ENCODE results near the gene SGCB.

SGCB gene

GRCh38 chr4:52035190-52035589 lies 2.9 kb downstream of the SGCB start:
- no peak for DNase-seq
- in situ Hi-C loops (cut with MboI; ENCODE audit: low pct_unique_long_range_greater_than_20kb, low sequenced_read_pairs): no loop called here

DNA sequence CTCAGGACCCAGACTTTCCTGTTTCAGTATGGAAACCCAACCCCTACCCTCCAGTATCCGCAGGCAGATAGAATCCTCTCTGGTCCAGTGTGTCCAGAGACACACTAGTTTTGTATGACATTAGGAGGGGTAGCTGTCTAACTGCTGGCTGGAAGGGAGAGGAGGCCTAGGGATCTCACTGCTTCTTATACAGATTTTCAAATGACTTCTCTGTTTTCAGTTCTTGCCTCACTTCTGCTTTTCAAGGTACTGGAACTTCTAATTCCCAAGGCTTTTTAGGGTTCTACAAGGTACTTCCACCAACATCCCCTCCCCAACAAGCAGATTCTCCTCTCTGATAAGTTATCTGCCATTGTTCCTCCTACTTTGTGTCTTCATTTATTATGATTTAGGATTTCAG lies 6.1 kb downstream of the SGCB start:
- peak; percentile 17 for DNase-seq
- in situ Hi-C loops (cut with MboI; ENCODE audit: low pct_unique_long_range_greater_than_20kb, low sequenced_read_pairs): no loop called here

GRCh38 chr4:52028970-52029369 lies 9.1 kb downstream of the SGCB start:
- no peak for DNase-seq
- in situ Hi-C loops (cut with MboI; ENCODE audit: low pct_unique_long_range_greater_than_20kb, low sequenced_read_pairs): no loop called here

GRCh38 chr4:52019936-52020657 lies 18.0 kb downstream of the SGCB start, which contains the start of gene LRRC66:
Gene LRRC66, minus strand, starts transcription at chr4:52020363. Its CDS starts 2,750 bp downstream, at chr4:52017613.
- in situ Hi-C loops (cut with MboI; ENCODE audit: low pct_unique_long_range_greater_than_20kb, low sequenced_read_pairs): no loop called here

GRCh38 chr4:52017814-52018213 lies 20.3 kb downstream of the SGCB start:
- DNase-seq: no peak
- in situ Hi-C loops (cut with MboI; ENCODE audit: low pct_unique_long_range_greater_than_20kb, low sequenced_read_pairs): no loop called here

More at GRCh38 chr4:52019936-52020657, 18.0 kb downstream of the SGCB start, which contains the start of gene LRRC66:
- no peak for DNase-seq

- DNase-seq: no peak
- in situ Hi-C loops (cut with MboI; ENCODE audit: low pct_unique_long_range_greater_than_20kb, low sequenced_read_pairs): no loop called here
Observed at GRCh38 chr4:52016981-52017380, 21.1 kb downstream of the SGCB start.

GRCh38 chr4:52015366-52015765 lies 22.7 kb downstream of the SGCB start:
- in situ Hi-C loops (cut with MboI; ENCODE audit: low pct_unique_long_range_greater_than_20kb, low sequenced_read_pairs): no loop called here
- peak; percentile 47 for DNase-seq

- in situ Hi-C loops (cut with MboI; ENCODE audit: low pct_unique_long_range_greater_than_20kb, low sequenced_read_pairs): no loop called here
- DNase-seq: peak; percentile 57
Observed at GRCh38 chr4:52014903-52015302, 23.2 kb downstream of the SGCB start.

DNA sequence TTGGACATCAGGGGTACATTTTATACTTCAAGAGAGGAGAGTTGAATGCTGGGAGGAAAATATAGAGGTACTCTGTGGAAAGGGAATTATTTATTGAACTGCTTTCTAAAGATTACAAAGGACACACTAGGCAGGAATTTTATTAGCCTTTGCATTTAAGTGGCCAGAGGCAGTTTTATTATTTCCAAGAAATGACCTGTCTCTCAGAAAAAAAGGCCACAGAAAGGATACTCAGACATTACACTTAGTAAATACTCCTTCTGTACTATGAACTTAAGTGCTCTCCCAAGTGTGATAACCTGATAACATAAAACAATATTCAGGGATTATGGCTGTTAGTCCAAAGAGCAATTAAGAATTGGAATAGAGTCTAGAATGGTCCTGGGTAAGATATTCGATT lies 25.4 kb downstream of the SGCB start:
- no peak for DNase-seq
- in situ Hi-C loops (cut with MboI; ENCODE audit: low pct_unique_long_range_greater_than_20kb, low sequenced_read_pairs): no loop called here

- DNase-seq: no peak
- in situ Hi-C loops (cut with MboI; ENCODE audit: low pct_unique_long_range_greater_than_20kb, low sequenced_read_pairs): no loop called here
Observed at GRCh38 chr4:52010986-52011385, 27.1 kb downstream of the SGCB start.

- in situ Hi-C loops (cut with MboI; ENCODE audit: low pct_unique_long_range_greater_than_20kb, low sequenced_read_pairs): no loop called here
- no peak for DNase-seq
Observed at GRCh38 chr4:52006887-52007286, 31.2 kb downstream of the SGCB start.

DNA sequence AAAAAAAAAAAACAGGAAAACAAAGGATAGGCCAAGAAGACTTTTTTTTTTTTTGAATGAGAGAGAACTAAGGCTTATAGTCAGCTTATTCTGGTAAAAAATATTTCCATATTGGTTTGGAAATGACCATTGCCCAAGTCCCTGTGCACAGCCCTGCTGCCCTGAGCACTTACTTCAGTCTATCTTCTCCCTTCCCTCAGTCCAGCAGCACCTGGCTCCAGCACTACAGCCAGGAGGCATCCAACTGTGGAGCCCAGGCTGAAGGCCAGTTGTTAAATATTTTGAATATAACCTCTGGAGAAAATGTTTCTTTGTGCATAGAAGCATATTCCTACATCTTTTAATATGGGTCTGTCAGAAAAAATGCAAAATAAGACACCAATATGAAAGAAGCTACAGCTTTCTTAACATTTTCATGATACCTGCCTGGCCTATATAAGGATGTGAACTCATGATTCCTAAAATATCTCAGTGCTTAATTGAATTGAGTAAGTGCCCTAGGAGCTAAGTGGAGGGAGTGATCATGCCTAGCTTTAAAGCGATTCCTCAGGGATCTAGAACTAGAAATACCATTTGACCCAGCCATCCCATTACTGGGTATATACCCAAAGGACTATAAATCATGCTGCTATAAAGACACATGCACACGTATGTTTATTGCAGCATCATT lies 32.4 kb downstream of the SGCB start:
- in situ Hi-C loops (cut with MboI; ENCODE audit: low pct_unique_long_range_greater_than_20kb, low sequenced_read_pairs): no loop called here
- DNase-seq: no peak

- DNase-seq: no peak
- in situ Hi-C loops (cut with MboI; ENCODE audit: low pct_unique_long_range_greater_than_20kb, low sequenced_read_pairs): no loop called here
Observed at GRCh38 chr4:52004414-52004813, 33.7 kb downstream of the SGCB start.

- no peak for DNase-seq
- in situ Hi-C loops (cut with MboI; ENCODE audit: low pct_unique_long_range_greater_than_20kb, low sequenced_read_pairs): no loop called here
Observed at GRCh38 chr4:52001616-52002015, 36.5 kb downstream of the SGCB start.

GRCh38 chr4:51999250-51999649 lies 38.8 kb downstream of the SGCB start:
- in situ Hi-C loops (cut with MboI; ENCODE audit: low pct_unique_long_range_greater_than_20kb, low sequenced_read_pairs): no loop called here
- no peak for DNase-seq

DNA sequence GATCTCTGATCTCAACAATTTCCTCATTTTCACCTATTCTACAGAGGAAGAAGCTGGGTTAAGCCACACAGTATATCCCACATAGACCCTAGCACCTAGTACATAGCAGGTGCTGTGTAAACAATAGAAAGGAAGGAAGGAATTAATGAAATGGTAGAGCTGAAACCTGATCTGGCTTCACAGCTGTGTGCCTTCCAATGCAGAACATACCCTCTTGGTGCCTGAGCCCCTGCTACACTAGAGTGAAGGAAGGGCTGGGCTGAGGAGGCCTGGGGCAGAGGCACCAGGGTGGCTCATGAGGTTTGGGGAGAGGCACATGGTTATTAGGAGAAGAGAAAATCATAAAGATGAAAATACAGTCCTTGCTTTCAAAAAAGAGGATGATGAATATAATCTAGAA lies 39.3 kb downstream of the SGCB start:
- no peak for DNase-seq
- in situ Hi-C loops (cut with MboI; ENCODE audit: low pct_unique_long_range_greater_than_20kb, low sequenced_read_pairs): no loop called here

DNA sequence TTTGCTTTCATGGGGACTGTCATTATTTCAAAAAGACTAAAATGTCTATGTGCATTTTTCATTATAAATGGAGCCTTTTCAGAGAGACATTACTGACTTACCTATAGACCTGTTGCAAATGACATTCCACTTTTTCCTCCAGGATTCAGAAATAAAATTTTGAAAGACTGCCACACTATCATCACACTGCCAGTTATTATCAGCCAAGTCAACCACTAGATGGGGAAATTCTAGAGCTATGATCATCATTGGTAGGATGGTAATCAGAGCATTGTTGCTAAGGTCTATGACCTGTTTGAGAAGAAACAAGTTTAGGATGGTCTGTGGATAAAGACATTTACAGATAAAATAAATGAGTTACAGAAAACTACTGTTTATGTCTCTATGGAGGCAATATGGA lies 40.5 kb downstream of the SGCB start:
- DNase-seq: no peak
- in situ Hi-C loops (cut with MboI; ENCODE audit: low pct_unique_long_range_greater_than_20kb, low sequenced_read_pairs): no loop called here

DNA sequence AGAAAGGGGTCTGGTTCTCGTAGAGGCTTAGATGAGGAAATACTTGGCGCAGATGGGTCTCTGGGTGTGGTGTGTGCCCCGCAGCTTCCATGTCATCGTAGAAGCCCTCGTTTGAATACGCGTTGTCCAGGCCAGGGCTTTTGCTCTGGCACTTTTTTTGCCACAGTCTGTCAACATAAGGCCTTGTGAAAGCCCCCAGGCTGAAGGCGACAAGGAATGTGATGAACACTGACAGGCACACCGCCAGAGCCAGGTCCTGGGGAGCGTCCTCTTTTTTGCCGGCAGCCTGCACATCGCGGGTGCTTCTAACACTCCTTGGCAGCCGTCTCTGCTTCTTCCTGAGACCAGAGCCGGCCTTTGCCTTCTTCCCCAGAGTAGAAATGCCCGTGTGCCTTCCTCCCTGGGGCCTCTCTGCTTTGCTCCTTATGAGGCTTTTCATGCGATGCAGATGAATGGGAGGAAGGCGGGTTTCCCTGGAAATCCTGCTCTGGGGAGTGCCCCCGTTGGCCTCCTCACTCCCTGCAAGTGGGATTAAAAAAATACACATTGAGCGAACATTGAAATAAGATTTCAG lies 42.4 kb downstream of the SGCB start:
- no peak for DNase-seq
- in situ Hi-C loops (cut with MboI; ENCODE audit: low pct_unique_long_range_greater_than_20kb, low sequenced_read_pairs): no loop called here
